ENCODE measurements around the gene SLC25A36.

Gene SLC25A36

DNA sequence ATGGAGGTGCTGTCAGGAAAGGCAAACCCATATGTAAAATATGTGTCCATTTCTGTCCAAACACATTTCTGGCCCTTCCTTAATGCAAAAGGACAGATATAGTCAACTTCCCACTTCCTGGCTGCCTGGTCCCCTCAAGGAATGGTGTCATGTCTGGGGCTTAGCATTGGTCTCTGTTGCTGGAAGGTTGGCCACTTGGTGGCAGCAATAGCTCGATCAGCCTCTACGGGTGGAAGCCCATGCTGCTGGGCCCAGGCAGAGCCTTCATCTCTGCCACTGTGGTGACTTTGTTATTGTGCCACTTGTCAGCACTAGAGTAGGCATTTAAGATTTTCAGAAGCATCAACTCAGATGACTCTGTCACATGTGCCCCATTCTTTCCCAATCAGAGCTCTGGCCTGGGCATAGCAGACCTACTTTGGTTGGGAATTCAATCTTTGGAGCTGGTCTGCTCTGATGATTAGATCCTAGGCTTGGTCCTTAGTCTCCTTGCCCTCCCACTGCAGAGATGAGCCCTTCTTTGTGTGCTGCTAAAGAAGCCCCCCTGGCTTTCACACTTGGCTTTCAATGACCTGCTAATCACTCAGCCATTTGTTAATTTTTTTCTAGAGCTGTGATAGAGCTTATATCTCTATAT is 58.5 kb downstream of the SLC25A36 start:
- DNase-seq = peak; percentile 38 to 44

DNA sequence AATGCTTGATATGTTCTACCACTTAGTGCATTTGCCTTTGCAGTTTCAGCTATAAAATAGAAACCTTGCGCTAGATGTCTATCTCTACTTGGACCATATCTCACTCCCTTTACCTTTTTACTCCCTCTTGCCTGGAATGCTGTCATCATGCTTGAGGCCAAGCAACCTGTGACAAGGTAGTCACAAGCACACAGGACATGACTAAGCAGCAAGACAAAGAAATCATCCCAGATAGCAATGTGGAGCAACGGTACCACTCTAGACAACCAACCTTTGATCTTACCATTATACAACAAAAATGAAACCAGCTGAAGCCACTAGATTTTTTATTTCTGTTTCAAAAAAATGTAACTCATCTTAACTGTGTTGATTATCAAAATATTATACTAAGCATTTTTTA is 59.0 kb downstream of the SLC25A36 start:
- no peak for DNase-seq

DNA sequence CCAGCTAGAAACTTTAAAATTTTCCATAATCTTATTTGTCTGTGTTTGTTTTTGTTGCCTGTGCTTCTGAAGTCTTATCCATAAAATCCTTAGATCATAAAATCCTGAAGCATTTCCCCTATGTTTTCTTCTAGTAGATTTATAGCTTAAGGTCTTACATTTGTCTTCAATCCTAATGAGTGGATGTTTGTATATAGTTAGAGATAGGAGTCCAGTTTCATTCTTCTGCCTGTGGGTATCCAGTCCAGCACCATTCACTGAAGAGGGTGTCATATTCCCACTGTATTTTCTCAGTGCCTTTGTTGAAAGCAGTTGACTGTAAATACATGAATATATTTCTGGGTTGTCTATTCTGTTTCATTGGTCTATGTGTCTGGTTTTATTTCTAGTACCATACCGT is 64.7 kb downstream of the SLC25A36 start:
- DNase-seq = no peak

DNA sequence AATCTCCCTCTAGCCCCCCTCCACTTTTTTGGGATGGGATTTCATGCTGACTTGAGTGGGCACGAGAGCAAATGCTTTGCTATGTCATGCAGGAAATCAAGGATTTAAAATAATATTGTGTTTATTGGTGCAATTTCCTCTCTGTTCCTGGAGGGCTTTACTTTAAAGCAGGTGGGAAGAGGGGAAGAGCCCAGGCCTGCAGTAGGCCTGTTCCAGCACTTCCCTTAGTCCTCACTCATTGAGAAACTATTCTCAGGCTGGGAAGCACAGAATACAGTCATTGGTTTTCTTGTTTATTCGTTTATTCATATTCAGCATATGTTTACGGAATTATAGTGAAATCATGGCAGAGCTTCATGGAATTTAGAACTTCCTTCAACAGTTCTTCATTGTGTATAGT is 67.9 kb downstream of the SLC25A36 start:
- no peak for DNase-seq

DNA sequence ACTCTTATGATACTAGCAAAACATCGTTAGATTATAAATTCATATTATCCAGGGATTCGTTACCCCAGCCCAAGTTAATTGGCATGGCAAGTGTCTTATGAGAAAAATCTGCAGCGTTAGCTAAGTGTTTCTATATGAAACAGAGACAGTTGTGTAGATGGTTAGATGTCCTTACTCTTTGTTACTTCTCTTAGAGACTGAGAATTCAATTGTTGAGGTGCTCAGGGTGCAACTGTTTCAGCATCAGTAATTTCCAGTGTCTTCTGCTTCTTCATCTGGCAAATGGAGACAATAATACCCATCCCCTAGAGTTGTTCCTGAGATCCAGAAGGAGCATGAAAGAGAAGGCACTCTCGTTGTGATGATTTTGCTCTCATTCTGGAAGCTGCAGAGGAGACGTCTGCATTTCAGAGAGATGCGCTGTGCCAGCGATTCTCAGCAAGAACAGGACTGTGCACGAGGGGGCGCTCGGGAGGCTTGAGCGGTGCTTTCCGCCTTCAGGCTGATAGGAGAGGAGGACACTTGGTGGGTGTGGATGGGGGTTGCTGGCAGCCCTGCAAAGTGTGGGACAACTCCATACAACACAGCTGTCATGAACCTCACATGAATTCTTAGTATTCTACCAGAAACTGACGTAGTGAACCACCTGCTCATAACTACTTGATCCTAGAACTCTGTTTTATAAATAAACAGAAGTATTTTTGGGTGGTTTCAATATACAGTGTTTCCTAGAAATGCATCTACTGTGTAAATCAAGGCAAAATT is 69.8 kb downstream of the SLC25A36 start:
- peak; percentile 64 to 65 for DNase-seq

DNA sequence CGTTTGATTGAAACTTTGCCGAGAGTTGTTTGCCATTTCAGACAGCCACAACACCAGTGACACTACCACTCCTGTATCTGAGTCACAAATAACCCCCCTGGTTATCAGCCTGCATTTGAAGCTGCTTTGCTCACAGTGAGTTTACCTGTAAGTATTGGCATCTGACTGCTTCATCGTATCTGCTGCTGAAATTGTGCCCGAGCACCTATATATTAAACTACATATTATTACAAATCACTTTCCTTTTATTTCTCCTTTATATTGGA is 70.3 kb downstream of the SLC25A36 start:
- DNase-seq = no peak

DNA sequence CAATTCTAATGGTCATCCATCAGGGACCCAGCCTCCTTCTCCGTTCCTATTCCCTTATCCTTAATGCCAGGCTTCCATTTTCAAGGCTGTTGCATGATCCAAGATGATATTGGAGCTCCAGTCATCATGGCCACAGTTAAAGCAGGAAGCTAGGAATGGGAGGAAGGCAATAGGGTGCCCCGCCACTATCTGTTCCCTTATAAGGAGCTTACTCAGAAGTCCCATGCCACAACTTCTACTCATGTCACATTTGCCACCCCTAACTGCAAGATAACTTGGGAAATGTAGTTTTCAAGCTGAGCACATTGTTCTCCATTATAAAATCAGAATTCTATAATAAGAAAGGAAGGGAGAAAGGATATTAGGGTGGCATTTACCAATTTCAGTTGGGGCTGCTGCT is 70.9 kb downstream of the SLC25A36 start:
- no peak for DNase-seq

DNA sequence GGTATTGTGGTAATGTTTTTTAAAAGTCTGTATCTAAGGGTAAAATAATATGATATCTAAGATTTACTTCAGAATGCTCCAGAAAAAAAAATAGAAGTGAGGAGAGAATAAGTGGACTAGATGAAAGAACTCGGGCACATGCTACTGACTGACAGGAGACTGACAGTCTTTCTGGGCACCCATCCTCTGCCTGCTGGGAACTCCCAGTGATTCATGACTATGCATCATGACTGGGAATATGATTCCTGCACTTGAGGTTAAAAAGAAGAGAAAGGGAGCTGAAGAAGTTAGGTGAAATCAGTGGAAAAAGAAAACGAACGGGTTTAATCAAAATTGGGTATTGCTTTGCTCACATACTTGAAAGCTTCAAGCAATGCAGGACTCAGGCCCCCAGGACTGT is 73.8 kb downstream of the SLC25A36 start:
- DNase-seq = no peak

DNA sequence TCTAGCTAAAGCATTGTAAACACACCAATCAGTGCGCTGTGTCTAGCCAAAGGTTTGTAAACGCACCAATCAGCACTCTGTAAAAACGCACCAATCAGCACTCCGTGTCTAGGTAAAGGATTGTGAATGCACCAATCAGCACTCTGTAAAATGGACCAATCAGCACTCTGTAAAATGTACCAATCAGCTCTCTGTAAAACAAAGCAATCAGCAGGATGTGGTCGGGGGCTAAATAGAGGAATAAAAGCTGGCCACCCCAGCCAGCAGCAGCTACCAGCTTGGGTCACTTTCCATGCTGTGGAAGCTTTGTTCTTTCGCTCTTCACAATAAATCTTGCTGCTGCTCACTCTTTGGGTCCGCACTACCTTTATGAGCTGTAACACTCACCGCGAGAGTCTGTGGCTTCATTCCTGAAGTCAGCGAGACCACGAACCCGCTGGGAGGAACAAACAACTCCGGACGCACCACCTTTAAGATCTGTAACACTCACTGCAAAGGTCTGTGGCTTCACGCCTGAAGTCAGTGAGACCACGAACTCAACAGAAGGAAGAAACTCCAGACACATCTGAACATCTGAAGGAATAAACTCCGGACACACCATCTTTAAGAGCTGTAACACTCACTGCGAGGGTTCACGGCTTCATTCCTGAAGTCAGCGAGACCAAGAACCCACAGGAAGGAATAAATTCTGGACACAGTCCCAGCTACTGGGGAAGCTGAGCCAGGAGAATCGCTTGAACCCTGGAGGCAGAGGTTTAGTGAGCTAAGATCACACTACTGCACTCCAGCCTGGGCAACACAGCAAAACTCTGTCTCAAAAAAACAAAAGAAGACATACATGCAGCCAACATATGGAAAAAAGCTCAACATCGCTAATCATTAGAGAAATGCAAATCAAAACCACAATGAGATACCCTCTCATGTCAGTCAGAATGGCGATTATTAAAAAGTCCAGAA is 76.0 kb downstream of the SLC25A36 start:
- peak; percentile 23 to 25 for DNase-seq

DNA sequence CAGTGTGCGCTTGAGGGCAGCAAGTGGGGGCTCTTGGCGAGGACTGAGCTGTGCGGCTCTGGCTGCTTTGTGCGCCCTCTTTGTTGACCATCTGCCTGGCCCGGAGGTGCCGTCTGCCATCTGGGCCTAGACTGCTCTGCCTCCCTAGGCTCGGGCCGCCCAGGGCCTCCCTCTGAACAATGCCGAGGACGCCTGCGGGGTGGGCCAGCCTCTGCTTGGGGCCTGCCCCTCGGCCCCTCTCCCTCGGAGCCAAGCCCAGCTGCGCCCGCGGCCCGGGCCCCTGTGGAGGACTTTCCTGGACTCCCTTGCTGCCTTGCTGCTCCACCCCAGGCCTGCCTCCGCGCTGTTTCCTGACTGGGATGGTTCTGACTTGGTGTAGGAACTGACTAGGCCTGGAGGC is 77.6 kb downstream of the SLC25A36 start:
- no peak for DNase-seq

DNA sequence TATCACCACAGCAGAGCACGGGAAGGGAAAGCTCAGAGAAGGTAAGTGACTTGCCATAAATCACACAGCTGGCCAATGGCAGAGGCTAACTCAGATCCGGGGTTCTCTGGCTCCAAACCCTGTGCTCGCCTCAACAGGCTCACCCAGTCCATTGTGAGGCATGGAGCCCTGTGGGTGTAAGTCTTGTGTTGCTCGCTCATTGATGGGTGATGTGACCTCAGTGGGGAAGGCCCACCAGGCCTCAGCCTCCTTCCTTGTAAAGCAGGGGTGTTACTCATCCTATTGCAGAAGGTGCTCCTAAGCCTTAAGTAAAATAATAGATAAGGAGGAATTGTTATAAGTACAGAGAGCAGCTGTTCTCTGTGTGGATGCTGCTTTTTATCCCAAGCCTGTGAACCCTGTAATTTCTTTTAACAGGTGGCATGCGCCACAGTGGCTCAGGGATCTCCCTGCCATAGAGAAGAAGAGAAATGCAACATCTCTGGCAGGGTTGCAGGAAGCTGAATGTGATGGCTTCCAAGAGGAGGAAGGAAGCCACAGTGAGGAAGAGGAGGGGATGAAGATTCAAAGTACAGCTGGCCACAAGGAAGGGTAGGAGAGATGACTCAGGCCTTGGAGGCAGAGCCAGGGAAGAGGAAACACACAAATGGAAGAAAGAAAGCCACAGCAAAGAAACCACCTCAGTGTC is 78.7 kb downstream of the SLC25A36 start:
- DNase-seq = no peak

DNA sequence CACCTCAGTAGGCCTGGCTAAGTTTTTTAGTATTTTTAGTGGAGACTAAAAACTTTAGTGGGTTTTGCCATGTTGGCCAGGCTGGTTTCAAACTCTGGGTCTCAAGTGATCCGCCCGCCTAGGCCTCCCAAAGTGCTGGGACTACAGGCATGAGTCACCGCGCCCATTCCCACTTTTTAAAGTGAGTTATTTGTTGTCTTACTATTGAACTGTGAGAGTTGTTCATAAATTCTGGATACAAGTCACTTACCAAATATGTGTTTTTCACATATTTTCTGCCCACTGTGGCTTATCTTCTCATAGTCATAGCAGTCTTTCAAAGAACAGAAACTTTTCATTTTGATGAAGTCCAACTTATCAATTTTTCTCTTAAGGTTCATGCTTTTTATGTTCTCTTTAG is 79.6 kb downstream of the SLC25A36 start:
- no peak for DNase-seq

Measured in CD4-positive, alpha-beta T cell treated with Interleukin-4 for 1 hour (primary cell).